SK-N-SH treated with all-trans-retinoic acid at 6 μM for 48 hours (cell line): ENCODE measurements around the gene ATG16L1.
"Not testable (repeated sequence)": the region's sequence is repeated elsewhere in the genome, so short reads cannot be mapped to it uniquely, and the experiment has no call there.

ENCODE experiments used
- ATAC-seq: fragments of 200-7000 bp; cut with Tn5 transposase; 3 replicates; pipeline ENCODE4 v1.9.1; 2020; ENCODE audit warnings: mild to moderate bottlenecking, moderate library complexity
- ARNTL ChIP-seq: fragments of 450-650 bp; formaldehyde crosslinking; IDR thresholded peaks from 2 replicates; pipeline ENCODE4 v1.5.0; 2020; ENCODE audit warnings: low read depth, mild to moderate bottlenecking, moderate library complexity, borderline replicate concordance
- BACH2 ChIP-seq: fragments of 250-450 bp; sonication (Bioruptor Pico); IDR thresholded peaks from 2 replicates; pipeline ENCODE4 v1.9.0; 2021; ENCODE audit warnings: mild to moderate bottlenecking, borderline replicate concordance
- CSDC2 ChIP-seq: fragments of 250-450 bp; sonication (Bioruptor Pico); IDR thresholded peaks from 2 replicates; pipeline ENCODE4 v1.5.0; 2020; ENCODE audit warnings: mild to moderate bottlenecking, moderate library complexity
- ESRRG ChIP-seq: fragments of 250-450 bp; sonication (Bioruptor Pico); IDR thresholded peaks from 2 replicates; pipeline ENCODE4 v1.6.1; 2021; ENCODE audit warnings: mild to moderate bottlenecking
- GLIS3 ChIP-seq: fragments of 250-450 bp; sonication (Bioruptor Pico); IDR thresholded peaks from 2 replicates; pipeline ENCODE4 v1.5.0; 2020; ENCODE audit warnings: mild to moderate bottlenecking, moderate library complexity
- ISL1 ChIP-seq: fragments of 250-450 bp; sonication (Bioruptor Pico); IDR thresholded peaks from 2 replicates; pipeline ENCODE4 v2.1.2; 2022; ENCODE audit warnings: mild to moderate bottlenecking, moderate library complexity
- OSR1 ChIP-seq: fragments of 250-450 bp; sonication (Bioruptor Pico); IDR thresholded peaks from 2 replicates; pipeline ENCODE4 v1.8.0; 2022; ENCODE audit warnings: moderate library complexity, mild to moderate bottlenecking, inconsistent platforms
- PPARA ChIP-seq: fragments of 250-450 bp; sonication (Bioruptor Pico); IDR thresholded peaks from 2 replicates; pipeline ENCODE4 v1.5.0; 2020; ENCODE audit warnings: mild to moderate bottlenecking, borderline replicate concordance
- RARB ChIP-seq: fragments of 250-450 bp; sonication (Bioruptor Pico); IDR thresholded peaks from 2 replicates; pipeline ENCODE4 v1.8.0; 2021; ENCODE audit warnings: mild to moderate bottlenecking, moderate library complexity
- SNAI2 ChIP-seq: fragments of 250-450 bp; sonication (Bioruptor Pico); IDR thresholded peaks from 2 replicates; pipeline ENCODE4 v1.5.0; 2020; ENCODE audit warnings: mild to moderate bottlenecking, moderate library complexity
- TCF4 ChIP-seq: fragments of 250-450 bp; sonication (Bioruptor Pico); IDR thresholded peaks from 2 replicates; pipeline ENCODE4 v1.8.0; 2021; ENCODE audit warnings: mild to moderate bottlenecking, moderate library complexity, borderline replicate concordance
- TOX ChIP-seq: fragments of 250-450 bp; sonication (Bioruptor Pico); IDR thresholded peaks from 2 replicates; pipeline ENCODE4 v1.8.0; 2021; ENCODE audit warnings: mild to moderate bottlenecking, moderate library complexity, borderline replicate concordance
- ZC3H10 ChIP-seq: fragments of 250-450 bp; sonication (Bioruptor Pico); IDR thresholded peaks from 2 replicates; pipeline ENCODE4 v1.5.1; 2021; ENCODE audit warnings: mild to moderate bottlenecking, moderate library complexity
- ZFP3 ChIP-seq: fragments of 250-450 bp; sonication (Bioruptor Pico); IDR thresholded peaks from 2 replicates; pipeline ENCODE4 v1.5.0; 2020; ENCODE audit warnings: mild to moderate bottlenecking, moderate library complexity
- ZNF565 ChIP-seq: fragments of 450-650 bp; formaldehyde crosslinking; conservative IDR thresholded peaks from 2 replicates; pipeline ENCODE4 v1.5.0; 2020; ENCODE audit warnings: low read depth, mild to moderate bottlenecking, moderate library complexity
- ZNF70 ChIP-seq: fragments of 450-650 bp; formaldehyde crosslinking; IDR thresholded peaks from 2 replicates; pipeline ENCODE4 v1.5.0; 2020; ENCODE audit warnings: mild to moderate bottlenecking, moderate library complexity
- ZNF8 ChIP-seq: fragments of 450-650 bp; formaldehyde crosslinking; IDR thresholded peaks from 2 replicates; pipeline ENCODE4 v1.5.0; 2020; ENCODE audit warnings: mild to moderate bottlenecking, moderate library complexity
- TF ChIP-seq, protein P1 (sequence below): fragments of 250-450 bp; sonication (Bioruptor Pico); IDR thresholded peaks from 2 replicates; pipeline ENCODE4 v1.5.1; 2021; ENCODE audit warnings: mild to moderate bottlenecking, moderate library complexity
- TF ChIP-seq, protein P2 (sequence below): fragments of 250-450 bp; sonication (Bioruptor Pico); IDR thresholded peaks from 2 replicates; pipeline ENCODE4 v1.5.0; 2020; ENCODE audit warnings: mild to moderate bottlenecking, moderate library complexity
- TF ChIP-seq, protein P3 (sequence below): fragments of 250-450 bp; sonication (Bioruptor Pico); IDR thresholded peaks from 2 replicates; pipeline ENCODE4 v1.8.0; 2021; ENCODE audit warnings: low read depth, mild to moderate bottlenecking, moderate library complexity, borderline replicate concordance
- TF ChIP-seq, protein P4 (sequence below): fragments of 250-450 bp; sonication (Bioruptor Pico); IDR thresholded peaks from 2 replicates; pipeline ENCODE4 v1.5.1; 2020; ENCODE audit warnings: low read depth, mild to moderate bottlenecking, moderate library complexity

The ATG16L1 gene

DNA sequence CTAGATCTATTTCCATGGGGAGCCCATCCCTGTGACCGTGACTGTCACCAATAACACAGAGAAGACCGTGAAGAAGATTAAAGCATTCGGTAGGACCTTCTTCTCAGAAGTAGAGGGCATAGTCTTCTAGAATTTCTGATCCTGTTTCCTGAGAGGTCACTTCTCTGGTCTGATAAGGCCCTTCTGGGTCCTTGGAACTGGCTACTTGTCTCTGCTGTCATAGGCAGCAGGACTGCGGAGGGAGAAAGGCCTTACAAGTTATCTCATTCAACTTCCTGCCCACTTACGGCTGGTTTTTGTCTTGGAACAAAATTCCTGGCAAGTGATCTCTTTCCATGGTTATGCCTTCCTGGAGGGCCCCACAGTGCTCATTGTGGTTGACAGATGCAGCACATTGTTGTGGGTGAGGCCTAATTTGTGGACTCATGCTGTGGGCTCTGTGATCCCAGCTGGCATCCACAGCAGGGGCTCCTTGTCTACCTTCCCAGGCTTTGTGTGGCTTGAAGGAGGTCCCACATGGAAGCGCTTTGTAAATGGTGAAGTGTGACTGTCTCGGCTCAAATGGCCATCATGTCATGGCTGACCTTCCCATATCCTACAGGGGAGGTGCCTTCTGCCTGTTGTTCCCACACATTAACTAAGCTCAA, 78.1 kb downstream of the ATG16L1 start:
- peak; percentile 47; the same call in 2 of the 3 replicates for ATAC-seq
- TF ChIP-seq, protein P1, sequence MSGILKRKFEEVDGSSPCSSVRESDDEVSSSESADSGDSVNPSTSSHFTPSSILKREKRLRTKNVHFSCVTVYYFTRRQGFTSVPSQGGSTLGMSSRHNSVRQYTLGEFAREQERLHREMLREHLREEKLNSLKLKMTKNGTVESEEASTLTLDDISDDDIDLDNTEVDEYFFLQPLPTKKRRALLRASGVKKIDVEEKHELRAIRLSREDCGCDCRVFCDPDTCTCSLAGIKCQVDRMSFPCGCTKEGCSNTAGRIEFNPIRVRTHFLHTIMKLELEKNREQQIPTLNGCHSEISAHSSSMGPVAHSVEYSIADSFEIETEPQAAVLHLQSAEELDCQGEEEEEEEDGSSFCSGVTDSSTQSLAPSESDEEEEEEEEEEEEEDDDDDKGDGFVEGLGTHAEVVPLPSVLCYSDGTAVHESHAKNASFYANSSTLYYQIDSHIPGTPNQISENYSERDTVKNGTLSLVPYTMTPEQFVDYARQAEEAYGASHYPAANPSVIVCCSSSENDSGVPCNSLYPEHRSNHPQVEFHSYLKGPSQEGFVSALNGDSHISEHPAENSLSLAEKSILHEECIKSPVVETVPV (CRISPR knock-in tag): no peak
- no peak for TF ChIP-seq ZNF70 (CRISPR knock-in tag)

DNA sequence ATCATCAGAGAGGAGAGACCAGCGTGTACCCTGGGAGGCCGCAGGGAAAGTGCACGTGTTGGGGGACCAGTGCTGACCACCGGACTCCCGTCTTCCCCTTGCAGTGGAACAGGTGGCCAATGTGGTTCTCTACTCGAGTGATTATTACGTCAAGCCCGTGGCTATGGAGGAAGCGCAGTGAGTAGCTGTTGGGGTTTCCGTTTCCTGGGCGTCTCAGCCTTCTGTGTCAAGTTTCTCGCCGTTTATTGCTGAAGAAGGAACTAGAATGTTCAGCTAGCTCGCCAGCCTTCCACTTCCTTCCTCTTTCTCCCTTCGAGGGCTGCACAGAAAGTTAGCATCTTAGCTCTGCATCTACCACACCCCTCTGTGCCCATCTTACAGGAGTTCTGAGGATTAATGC, 80.1 kb downstream of the ATG16L1 start:
- ATAC-seq: no peak; the same call in 2 of the 3 replicates

DNA sequence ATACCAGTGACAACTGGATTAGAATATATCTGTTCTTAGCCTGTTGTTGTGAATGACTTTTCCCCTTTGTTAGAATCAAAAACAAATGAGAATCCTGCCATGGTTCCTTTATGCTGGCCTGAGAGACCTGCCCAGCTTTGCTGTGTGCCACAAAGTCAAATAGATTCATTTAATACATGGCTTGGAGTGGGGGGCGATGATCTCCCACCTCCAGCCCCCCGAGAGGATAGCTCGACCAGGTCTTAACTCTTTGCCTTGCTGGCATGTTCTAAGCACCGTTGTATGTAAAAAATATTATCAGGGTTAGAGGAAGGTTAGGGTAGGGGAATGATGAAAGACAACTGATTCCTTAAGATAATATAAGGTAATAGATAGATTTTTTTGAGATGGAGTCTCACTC, 80.7 kb downstream of the ATG16L1 start:
- no peak; the same call in 2 of the 3 replicates for ATAC-seq
- no peak for TF ChIP-seq PPARA (CRISPR knock-in tag)
- TF ChIP-seq CSDC2 (CRISPR knock-in tag): no peak
- no peak for TF ChIP-seq ARNTL (CRISPR knock-in tag)
- TF ChIP-seq ZNF565 (CRISPR knock-in tag): no peak
- no peak for TF ChIP-seq ESRRG (CRISPR knock-in tag)
- TF ChIP-seq ZFP3: no peak
- TF ChIP-seq ZNF8 (CRISPR knock-in tag): no peak
- TF ChIP-seq TOX (CRISPR knock-in tag): no peak
- TF ChIP-seq, protein P2, sequence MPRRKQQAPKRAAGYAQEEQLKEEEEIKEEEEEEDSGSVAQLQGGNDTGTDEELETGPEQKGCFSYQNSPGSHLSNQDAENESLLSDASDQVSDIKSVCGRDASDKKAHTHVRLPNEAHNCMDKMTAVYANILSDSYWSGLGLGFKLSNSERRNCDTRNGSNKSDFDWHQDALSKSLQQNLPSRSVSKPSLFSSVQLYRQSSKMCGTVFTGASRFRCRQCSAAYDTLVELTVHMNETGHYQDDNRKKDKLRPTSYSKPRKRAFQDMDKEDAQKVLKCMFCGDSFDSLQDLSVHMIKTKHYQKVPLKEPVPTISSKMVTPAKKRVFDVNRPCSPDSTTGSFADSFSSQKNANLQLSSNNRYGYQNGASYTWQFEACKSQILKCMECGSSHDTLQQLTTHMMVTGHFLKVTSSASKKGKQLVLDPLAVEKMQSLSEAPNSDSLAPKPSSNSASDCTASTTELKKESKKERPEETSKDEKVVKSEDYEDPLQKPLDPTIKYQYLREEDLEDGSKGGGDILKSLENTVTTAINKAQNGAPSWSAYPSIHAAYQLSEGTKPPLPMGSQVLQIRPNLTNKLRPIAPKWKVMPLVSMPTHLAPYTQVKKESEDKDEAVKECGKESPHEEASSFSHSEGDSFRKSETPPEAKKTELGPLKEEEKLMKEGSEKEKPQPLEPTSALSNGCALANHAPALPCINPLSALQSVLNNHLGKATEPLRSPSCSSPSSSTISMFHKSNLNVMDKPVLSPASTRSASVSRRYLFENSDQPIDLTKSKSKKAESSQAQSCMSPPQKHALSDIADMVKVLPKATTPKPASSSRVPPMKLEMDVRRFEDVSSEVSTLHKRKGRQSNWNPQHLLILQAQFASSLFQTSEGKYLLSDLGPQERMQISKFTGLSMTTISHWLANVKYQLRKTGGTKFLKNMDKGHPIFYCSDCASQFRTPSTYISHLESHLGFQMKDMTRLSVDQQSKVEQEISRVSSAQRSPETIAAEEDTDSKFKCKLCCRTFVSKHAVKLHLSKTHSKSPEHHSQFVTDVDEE: no peak
- no peak for TF ChIP-seq ZC3H10 (CRISPR knock-in tag)

More for the DNA sequence above, 80.1 kb downstream of the ATG16L1 start:
- TF ChIP-seq ZNF565 (CRISPR knock-in tag) (no peak), GLIS3 (no peak), ZC3H10 (CRISPR knock-in tag) (no peak), SNAI2 (CRISPR knock-in tag) (no peak), PPARA (CRISPR knock-in tag) (no peak), TOX (CRISPR knock-in tag) (no peak), OSR1 (CRISPR knock-in tag) (no peak), TCF4 (CRISPR knock-in tag) (no peak), RARB (CRISPR knock-in tag) (no peak), ESRRG (CRISPR knock-in tag) (no peak), ZNF8 (CRISPR knock-in tag) (no peak)
- TF ChIP-seq, protein P3, sequence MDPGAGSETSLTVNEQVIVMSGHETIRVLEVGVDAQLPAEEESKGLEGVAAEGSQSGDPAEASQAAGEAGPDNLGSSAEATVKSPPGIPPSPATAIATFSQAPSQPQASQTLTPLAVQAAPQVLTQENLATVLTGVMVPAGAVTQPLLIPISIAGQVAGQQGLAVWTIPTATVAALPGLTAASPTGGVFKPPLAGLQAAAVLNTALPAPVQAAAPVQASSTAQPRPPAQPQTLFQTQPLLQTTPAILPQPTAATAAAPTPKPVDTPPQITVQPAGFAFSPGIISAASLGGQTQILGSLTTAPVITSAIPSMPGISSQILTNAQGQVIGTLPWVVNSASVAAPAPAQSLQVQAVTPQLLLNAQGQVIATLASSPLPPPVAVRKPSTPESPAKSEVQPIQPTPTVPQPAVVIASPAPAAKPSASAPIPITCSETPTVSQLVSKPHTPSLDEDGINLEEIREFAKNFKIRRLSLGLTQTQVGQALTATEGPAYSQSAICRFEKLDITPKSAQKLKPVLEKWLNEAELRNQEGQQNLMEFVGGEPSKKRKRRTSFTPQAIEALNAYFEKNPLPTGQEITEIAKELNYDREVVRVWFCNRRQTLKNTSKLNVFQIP (CRISPR knock-in tag): no peak

DNA sequence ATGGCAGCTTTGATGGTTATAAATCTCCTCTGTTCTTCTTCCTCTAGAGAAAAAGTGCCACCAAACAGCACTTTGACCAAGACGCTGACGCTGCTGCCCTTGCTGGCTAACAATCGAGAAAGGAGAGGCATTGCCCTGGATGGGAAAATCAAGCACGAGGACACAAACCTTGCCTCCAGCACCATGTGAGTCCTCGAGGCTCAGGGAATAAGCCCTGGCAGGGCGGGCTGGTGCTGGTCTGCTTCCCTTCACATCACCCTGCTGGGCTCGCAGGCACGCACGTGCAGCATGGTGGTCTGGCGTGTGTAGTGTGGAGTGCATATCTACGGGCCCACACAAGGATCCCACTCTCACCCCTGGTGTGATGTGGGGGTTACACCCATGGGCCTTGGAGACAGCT, 83.4 kb downstream of the ATG16L1 start:
- TF ChIP-seq OSR1 (CRISPR knock-in tag): no peak
- TF ChIP-seq ZNF565 (CRISPR knock-in tag): no peak
- no peak for TF ChIP-seq ESRRG (CRISPR knock-in tag)
- no peak for TF ChIP-seq RARB (CRISPR knock-in tag)
- no peak for TF ChIP-seq BACH2 (CRISPR knock-in tag)
- TF ChIP-seq ZFP3: no peak
- TF ChIP-seq, protein P3 (CRISPR knock-in tag): no peak
- TF ChIP-seq, protein P2: no peak
- no peak for TF ChIP-seq ISL1
- no peak for TF ChIP-seq PPARA (CRISPR knock-in tag)
- TF ChIP-seq TCF4 (CRISPR knock-in tag): no peak
- TF ChIP-seq CSDC2 (CRISPR knock-in tag): no peak
- TF ChIP-seq SNAI2 (CRISPR knock-in tag): no peak
- no peak for TF ChIP-seq ZNF8 (CRISPR knock-in tag)
- TF ChIP-seq GLIS3: no peak
- no peak for TF ChIP-seq ARNTL (CRISPR knock-in tag)
- TF ChIP-seq, protein P4, sequence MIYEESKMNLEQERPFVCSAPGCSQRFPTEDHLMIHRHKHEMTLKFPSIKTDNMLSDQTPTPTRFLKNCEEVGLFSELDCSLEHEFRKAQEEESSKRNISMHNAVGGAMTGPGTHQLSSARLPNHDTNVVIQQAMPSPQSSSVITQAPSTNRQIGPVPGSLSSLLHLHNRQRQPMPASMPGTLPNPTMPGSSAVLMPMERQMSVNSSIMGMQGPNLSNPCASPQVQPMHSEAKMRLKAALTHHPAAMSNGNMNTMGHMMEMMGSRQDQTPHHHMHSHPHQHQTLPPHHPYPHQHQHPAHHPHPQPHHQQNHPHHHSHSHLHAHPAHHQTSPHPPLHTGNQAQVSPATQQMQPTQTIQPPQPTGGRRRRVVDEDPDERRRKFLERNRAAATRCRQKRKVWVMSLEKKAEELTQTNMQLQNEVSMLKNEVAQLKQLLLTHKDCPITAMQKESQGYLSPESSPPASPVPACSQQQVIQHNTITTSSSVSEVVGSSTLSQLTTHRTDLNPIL (CRISPR knock-in tag): no peak
- ATAC-seq: no peak

DNA sequence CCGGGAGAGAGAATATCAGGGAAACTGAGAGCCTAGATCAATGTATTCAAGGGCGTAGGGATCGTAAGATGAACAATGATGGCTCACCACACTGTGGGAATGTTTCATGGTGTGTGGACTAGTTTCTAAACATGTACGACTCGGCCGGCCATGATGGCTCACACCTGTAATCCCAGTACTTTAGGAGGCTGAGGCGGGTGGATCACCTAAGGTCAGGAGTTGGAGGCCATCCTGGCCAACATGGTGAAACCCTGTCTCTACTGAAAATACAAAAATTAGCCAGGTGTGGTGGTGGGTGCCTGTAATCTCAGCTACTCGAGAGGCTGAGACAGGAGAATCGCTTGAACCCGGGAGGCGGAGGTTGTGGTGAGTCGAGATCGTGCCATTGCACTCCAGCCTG, 84.6 kb downstream of the ATG16L1 start:
- ATAC-seq: not testable (repeated sequence)
